GM12891 (cell line): ENCODE measurements around the gene BFSP1.

ENCODE experiments used
- POLR2A ChIP-seq: IDR thresholded peaks from 2 replicates; pipeline ENCODE4 v1.6.1; 2011; ENCODE audit warnings: low read depth, low read length, control low read depth
- POLR2AphosphoS5 ChIP-seq: IDR thresholded peaks from 2 replicates; pipeline ENCODE4 v1.6.1; 2011; ENCODE audit warnings: low read depth, low read length, control low read depth
- SPI1 ChIP-seq: IDR thresholded peaks from 2 replicates; pipeline ENCODE4 v1.6.1; 2011; ENCODE audit warnings: low read depth, low read length, control low read depth
- TAF1 ChIP-seq: IDR thresholded peaks from 2 replicates; pipeline ENCODE4 v1.6.1; 2011; ENCODE audit warnings: low read depth, low read length, control low read depth

DNA sequence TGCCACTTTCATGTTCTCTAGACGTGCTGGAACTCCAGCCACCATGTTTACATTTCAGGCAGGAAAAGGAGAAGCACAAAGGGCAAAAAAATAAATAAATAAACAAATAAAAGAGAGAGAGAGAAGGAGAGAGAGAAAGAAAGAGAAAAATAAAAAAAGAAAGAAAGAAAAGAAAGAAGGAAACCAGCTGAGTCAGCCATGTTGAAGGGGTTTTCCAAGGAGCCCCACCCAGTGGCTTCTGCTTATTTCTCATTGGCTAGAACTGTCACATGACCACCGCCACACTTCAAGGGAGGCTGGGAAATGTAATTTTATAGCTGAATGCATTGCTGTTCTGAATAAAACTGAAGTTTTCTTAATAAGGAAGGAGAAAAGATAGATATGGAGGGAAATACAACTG lies 71.1 kb downstream of the BFSP1 start:
- TF ChIP-seq POLR2AphosphoS5 (no peak), SPI1 (no peak), POLR2A (no peak), TAF1 (no peak)
